Stimulated activated memory B cell treated with anti-CD40 and anti-IgM and Interleukin-4, amounts not matched to agents 10 μg/mL and 1 μg/mL and 100 μg/mL, for 72 hours (primary cell): ENCODE measurements around the gene ALKBH4.
"Not testable (repeated sequence)": the region's sequence is repeated elsewhere in the genome, so short reads cannot be mapped to it uniquely, and the experiment has no call there.

ENCODE experiments used
- ATAC-seq: fragments of 150-1000 bp; cut with Tn5 transposase; 2 replicates; pipeline ENCODE4 v1.10.0; 2021
- H3K27ac Mint-ChIP-seq: one replicate; pipeline ENCODE4 v1.8.0; 2022; ENCODE audit warnings: mild to moderate bottlenecking, mixed read lengths
- H3K27me3 Mint-ChIP-seq: one replicate; pipeline ENCODE4 v1.8.0; 2022; ENCODE audit warnings: mixed read lengths
- H3K36me3 Mint-ChIP-seq: one replicate; pipeline ENCODE4 v1.8.0; 2022; ENCODE audit warnings: mixed read lengths
- H3K4me1 Mint-ChIP-seq: one replicate; pipeline ENCODE4 v1.8.0; 2022; ENCODE audit warnings: mixed read lengths
- H3K4me3 Mint-ChIP-seq: one replicate; pipeline ENCODE4 v1.8.0; 2022; ENCODE audit warnings: mild to moderate bottlenecking, moderate library complexity, mixed read lengths
- H3K9me3 Mint-ChIP-seq: one replicate; pipeline ENCODE4 v1.8.0; 2022; ENCODE audit warnings: mixed read lengths

The ALKBH4 gene

DNA sequence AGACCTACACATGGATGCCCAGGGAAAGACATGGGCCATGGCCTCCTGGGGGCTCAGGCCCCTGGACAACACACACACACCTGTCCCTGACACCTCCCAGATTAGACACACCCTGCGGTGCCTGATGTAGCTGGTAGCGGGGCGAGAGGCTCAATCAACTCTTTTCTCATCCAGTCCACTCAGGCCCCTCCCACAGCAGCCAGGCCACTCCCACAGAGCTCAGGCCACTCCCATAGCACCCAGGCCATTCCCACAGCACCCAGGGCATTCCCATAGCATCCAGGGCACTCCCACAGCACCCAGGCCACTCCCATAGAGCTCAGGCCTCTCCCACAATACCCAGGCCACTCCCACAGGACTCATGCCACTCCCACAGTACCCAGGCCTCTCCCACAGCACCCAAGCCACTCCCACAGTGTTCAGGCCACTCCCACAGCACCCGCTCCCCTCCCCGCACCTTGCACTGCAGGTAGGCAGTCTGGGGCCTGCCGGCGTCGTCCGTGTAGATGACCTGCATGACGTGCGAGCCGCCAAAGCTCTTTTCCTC is 25.9 kb upstream of the ALKBH4 start:
- not testable (repeated sequence) for H3K27ac Mint-ChIP-seq, H3K4me1 Mint-ChIP-seq, H3K9me3 Mint-ChIP-seq, H3K36me3 Mint-ChIP-seq, H3K4me3 Mint-ChIP-seq, H3K27me3 Mint-ChIP-seq
- ATAC-seq, result peak; percentile 61

DNA sequence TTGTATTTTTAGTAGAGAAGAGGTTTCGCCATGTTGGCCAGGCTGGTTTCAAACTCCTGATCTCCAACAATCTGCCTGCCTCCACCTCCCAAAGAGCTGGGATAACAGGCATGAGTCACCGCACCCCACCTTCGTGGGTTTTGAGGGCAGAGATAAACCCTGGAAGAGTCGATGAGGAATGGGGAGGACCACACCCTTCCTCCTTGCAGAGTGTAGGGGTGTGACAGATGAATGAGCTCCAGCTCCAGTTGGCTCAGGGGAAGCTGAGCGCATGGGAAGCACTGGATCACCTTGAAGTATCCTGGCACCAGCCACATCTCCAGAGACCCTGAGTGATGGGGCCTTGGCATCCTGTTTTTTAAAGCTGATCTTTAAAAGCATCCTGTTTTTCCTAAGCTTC is 19.7 kb upstream of the ALKBH4 start:
- not testable (repeated sequence) for H3K36me3 Mint-ChIP-seq

GRCh38 chr7:102481962-102482361 is 17.3 kb upstream of the ALKBH4 start:
- H3K4me3 Mint-ChIP-seq, H3K9me3 Mint-ChIP-seq, H3K4me1 Mint-ChIP-seq, H3K36me3 Mint-ChIP-seq, ATAC-seq, H3K27me3 Mint-ChIP-seq, H3K27ac Mint-ChIP-seq: not testable (repeated sequence)

More for the DNA sequence above, 19.7 kb upstream of the ALKBH4 start:
- H3K9me3 Mint-ChIP-seq, ATAC-seq, H3K27ac Mint-ChIP-seq, H3K4me3 Mint-ChIP-seq, H3K27me3 Mint-ChIP-seq, H3K4me1 Mint-ChIP-seq: not testable (repeated sequence)

DNA sequence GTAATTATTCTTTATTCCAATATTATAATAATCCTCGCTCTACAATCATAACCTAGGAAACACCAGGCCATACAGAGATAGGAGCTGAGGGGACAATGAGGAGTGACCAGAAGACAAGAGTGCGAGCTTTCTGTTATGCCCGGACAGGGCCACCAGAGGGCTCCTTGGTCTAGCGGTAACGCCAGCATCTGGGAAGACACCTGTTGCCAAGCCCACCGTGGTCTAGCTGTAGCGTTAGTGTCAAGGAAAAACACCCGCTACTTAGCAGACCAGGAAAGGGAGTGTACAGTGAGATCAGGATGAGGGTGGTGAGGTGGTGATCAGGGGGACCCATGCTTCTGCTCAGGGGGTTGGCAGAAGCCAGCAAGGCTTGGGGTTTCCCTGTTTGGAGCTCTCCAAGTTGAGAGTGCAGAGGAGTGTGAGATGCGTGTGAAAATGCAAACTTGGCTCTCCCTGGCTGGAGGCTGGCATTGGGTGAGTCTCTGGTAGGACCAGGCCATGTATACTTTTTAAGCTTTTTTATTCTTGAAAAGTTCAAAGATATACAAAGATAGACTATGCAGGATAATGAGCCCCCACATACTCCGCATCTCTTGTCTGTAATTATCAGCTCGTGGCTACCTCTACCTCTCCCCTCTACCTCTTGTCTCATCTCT is 15.4 kb upstream of the ALKBH4 start:
- not testable (repeated sequence) for ATAC-seq, H3K36me3 Mint-ChIP-seq, H3K27me3 Mint-ChIP-seq, H3K4me1 Mint-ChIP-seq, H3K9me3 Mint-ChIP-seq
- peak overlapping the region; percentile 55 for H3K27ac Mint-ChIP-seq
- H3K4me3 Mint-ChIP-seq, result peak overlapping the region; percentile 65

- H3K9me3 Mint-ChIP-seq, H3K27ac Mint-ChIP-seq, H3K4me3 Mint-ChIP-seq, ATAC-seq, H3K4me1 Mint-ChIP-seq, H3K36me3 Mint-ChIP-seq, H3K27me3 Mint-ChIP-seq: not testable (repeated sequence)
These were observed 14.5 kb upstream of the ALKBH4 start for GRCh38 chr7:102479209-102479584.

GRCh38 chr7:102478314-102479208 is 13.9 kb upstream of the ALKBH4 start, which contains the start of gene POLR2J:
TSS of gene POLR2J (minus strand) at chr7:102478922. CDS start at chr7:102478860, 62 bp downstream.
- not testable (repeated sequence) for H3K4me1 Mint-ChIP-seq, H3K27me3 Mint-ChIP-seq, H3K36me3 Mint-ChIP-seq, H3K9me3 Mint-ChIP-seq
- ATAC-seq, result peak; percentile 91
- Mint-ChIP-seq H3K27ac (peak within 1 kb of the TSS; percentile 77), H3K4me3 (peak within 1 kb of the TSS; percentile 85)

DNA sequence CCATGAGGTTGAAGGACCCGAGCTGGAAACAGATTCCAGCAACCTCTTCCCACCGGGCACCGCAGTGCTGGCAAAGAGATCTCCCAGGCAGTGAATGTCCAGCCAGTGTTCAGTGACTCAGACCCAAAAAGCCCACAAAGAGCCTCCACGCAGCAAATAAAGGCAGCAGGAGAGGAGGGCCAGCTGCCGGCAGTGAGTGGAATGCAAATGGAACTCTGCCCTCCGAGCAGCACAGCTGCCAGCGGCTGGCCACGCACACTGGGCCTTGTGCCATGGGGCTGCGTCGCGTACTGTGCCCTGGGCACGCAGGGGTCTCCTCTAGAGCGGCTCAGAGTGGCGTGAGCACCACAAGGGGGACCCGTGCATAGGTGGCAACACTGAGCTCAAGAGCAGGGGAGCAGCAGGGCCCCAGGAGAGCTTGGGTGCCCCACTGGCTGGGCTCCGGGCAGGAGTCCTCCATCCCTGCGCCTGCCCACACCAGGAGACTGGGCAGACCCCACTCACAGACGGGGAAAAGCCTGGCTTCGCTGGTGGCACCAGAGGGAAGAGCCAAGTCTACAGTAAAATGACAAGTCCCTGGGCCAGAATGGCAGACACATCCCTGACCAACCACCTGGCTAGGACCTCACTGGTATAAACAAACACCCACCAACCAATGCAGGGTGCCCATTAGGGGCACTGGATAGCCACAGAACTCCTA is 10.2 kb upstream of the ALKBH4 start:
- not testable (repeated sequence) for H3K27me3 Mint-ChIP-seq, H3K4me1 Mint-ChIP-seq, H3K9me3 Mint-ChIP-seq, ATAC-seq, H3K4me3 Mint-ChIP-seq, H3K27ac Mint-ChIP-seq
- H3K36me3 Mint-ChIP-seq, result peaks cover 21% of the 10 kb centered on the region

- not testable (repeated sequence) for H3K27me3 Mint-ChIP-seq, H3K27ac Mint-ChIP-seq, H3K4me1 Mint-ChIP-seq, ATAC-seq, H3K9me3 Mint-ChIP-seq, H3K4me3 Mint-ChIP-seq
- H3K36me3 Mint-ChIP-seq, result peaks cover 23% of the 10 kb centered on the region
These were observed 9.5 kb upstream of the ALKBH4 start for GRCh38 chr7:102474116-102474515.

DNA sequence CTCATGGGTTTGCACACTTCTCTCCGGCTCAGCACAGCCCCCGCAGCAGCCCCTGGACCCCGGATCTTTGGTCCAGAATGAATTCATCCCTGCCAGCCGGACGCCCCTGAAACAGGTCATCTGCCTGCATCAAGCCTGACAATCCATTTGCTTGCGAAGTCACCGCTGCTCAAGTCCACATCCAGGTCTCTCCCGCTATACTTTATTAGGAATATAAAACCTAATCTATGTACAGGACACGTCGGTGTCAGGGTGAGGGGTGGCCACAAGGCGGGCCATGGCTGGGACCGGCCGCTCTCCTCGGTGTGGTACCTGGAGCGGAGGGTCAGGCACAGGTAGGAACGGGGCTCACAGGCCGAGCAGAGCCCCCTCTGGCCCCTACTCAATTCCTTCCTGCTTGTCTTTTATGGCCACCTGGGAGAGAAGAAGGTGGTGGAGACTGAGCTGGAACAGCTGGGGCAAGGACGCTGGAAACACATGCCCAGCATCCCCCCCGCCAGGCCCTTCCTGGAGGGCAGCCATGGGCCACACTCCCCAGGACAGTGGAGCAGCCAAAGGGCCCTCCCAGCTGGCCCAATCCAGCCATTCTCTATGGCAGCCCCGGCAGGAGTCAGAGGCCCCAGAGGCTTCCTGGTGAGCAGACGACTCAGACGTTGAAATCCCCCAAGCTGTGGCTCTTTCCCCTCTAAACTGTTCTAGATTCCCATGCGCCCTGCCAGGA is 8.8 kb upstream of the ALKBH4 start:
- Mint-ChIP-seq H3K9me3 (no peaks in the 10 kb centered on the region), H3K4me3 (no peak overlapping the region), H3K36me3 (peaks cover 29% of the 10 kb centered on the region), H3K4me1 (peaks cover 13% of the 10 kb centered on the region), H3K27ac (no peak overlapping the region), H3K27me3 (no peaks in the 10 kb centered on the region)
- ATAC-seq, result no peak

DNA sequence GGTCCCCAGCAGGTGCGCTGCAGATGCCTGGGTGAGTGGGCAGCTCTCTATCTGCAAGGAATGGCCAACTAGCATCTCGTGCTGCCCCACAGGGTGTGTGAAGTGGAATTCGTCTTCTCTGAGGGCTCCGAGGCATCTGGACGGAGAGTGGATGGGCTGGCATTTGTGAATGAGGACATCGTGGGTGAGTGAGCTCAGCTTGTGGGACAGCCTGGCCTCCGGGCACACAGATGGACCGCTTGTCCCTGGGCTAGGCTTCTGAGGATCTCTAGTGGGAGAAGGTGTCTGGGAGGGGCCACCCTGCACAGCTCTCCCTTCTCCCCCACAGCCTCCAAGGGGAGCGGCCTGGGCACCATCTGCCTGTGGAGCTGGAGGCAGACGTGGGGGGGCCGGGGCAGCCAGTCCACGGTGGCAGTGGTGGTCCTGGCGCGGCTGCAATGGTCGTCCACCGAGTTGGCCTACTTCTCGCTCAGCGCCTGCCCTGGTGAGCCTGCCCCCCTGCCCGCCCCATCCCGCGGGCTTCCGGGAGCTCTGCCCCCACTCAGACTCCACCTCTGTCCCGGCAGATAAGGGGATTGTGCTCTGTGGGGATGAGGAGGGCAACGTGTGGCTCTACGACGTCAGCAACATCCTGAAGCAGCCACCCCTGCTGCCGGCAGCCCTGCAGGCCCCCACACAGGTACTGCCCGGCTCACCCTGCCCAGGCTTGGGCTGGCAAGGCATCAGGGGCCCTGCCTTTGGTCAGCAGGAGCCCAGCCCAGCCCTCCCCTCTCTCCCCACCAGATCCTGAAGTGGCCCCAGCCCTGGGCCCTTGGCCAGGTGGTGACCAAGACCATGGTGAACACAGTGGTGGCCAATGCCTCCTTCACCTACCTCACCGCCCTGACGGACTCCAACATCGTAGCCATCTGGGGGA is 7.7 kb upstream of the ALKBH4 start:
- Mint-ChIP-seq H3K36me3 (peaks cover 33% of the 10 kb centered on the region), H3K4me3 (no peak overlapping the region), H3K9me3 (no peaks in the 10 kb centered on the region), H3K4me1 (peaks cover 13% of the 10 kb centered on the region), H3K27ac (peak overlapping the region; percentile 26), H3K27me3 (no peaks in the 10 kb centered on the region)
- no peak for ATAC-seq

- H3K4me1 Mint-ChIP-seq, result peaks cover 16% of the 10 kb centered on the region
- no peak for ATAC-seq
- peak overlapping the region; percentile 26 for H3K27ac Mint-ChIP-seq
- peaks cover 35% of the 10 kb centered on the region for H3K36me3 Mint-ChIP-seq
- H3K4me3 Mint-ChIP-seq, result no peak overlapping the region
- H3K9me3 Mint-ChIP-seq, result no peaks in the 10 kb centered on the region
- H3K27me3 Mint-ChIP-seq, result no peaks in the 10 kb centered on the region
These were observed 7.1 kb upstream of the ALKBH4 start for GRCh38 chr7:102471791-102472125.

DNA sequence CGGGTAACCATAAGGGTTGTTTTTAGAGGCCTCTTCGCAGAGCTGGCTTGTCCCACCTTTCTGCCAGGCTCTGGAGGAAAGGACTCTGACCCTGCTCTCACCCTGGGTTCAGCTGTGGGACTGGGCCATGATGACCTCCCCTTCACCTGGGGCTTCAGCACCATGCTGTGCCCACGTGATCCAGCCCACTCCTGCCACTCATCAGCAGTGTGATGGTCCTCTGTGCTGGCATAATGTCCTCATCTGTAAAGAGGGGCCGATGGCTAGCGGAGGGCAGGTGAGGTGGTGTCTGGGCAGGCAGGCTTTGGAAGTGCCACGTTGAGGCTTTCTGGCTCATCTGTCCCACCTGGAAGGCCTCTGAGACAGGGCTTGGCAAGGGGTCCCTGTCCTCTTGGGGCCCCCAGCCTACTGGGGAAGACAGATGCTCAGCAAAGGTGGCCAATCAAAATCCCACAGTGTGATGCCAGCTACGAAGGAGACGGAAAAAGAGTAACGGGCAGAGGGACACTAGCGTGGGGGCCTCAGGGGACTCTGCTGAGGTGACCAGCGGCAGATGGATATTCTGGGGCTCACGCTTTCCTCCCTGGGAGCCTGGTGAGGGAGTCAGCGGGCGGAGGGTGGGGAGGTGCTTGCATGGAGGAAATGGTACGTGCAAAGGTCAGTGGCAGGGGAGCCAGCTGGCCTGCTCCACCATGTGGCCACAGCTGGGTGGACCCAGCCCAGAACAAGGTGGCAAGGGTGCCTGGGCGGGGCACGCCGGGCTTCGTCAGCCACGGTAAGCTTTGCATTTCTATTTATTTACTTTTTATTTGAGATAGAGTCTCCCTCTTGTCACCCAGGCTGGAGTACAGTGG is 5.5 kb upstream of the ALKBH4 start:
- H3K27me3 Mint-ChIP-seq, result no peaks in the 10 kb centered on the region
- no peak overlapping the region for H3K4me3 Mint-ChIP-seq
- no peak overlapping the region for H3K27ac Mint-ChIP-seq
- no peaks in the 10 kb centered on the region for H3K9me3 Mint-ChIP-seq
- no peak for ATAC-seq
- H3K36me3 Mint-ChIP-seq, result peaks cover 39% of the 10 kb centered on the region
- H3K4me1 Mint-ChIP-seq, result peaks cover 31% of the 10 kb centered on the region

DNA sequence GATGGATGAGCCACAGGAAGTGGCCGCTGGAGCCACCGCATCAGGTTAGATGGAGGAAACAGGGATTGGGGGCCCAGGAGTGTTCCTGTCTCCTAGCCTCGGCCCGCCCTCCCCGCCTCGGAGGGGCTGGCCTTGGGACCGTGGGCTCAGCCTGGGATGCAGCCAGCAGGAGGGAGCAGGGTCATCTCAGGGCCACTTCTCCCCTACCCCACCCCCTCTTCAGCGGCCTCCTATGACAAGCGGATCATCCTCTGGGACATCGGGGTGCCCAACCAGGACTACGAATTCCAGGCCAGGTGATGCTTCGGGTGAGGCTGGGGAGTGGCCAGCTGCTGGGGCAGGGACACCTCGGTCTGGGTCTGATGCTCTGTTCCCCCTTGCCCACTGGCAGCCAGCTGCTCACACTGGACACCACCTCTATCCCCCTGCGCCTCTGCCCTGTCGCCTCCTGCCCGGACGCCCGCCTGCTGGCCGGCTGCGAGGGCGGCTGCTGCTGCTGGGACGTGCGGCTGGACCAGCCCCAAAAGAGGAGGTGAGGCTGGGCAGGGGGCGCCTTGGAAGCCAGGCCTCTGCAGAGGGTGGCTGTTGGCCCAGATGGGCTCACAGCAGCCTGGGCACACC is 4.8 kb upstream of the ALKBH4 start:
- no peak overlapping the region for H3K27ac Mint-ChIP-seq
- ATAC-seq, result no peak
- no peak overlapping the region for H3K4me3 Mint-ChIP-seq
- H3K27me3 Mint-ChIP-seq, result no peaks in the 10 kb centered on the region
- H3K9me3 Mint-ChIP-seq, result no peaks in the 10 kb centered on the region
- peaks cover 34% of the 10 kb centered on the region for H3K4me1 Mint-ChIP-seq
- H3K36me3 Mint-ChIP-seq, result peaks cover 39% of the 10 kb centered on the region
